NOMO-1 treated with dmso at 0.1 percent for 144 hours (cell line): ENCODE measurements around the gene MAPKBP1.

Experiments
- DNase-seq: peaks from one replicate; lab custom pipeline; 2025; ENCODE audit not compliant: unreplicated experiment; lab: John Stamatoyannopoulos, UW

Gene MAPKBP1

GRCh38 chr15:41804916-41805666, 30.8 kb downstream of the MAPKBP1 start:
- DNase-seq, result no peak

GRCh38 chr15:41805711-41806110, 31.4 kb downstream of the MAPKBP1 start:
- no peak for DNase-seq

- no peak for DNase-seq
Measured at GRCh38 chr15:41806291-41807181, 32.3 kb downstream of the MAPKBP1 start.

GRCh38 chr15:41809121-41809520, 34.8 kb downstream of the MAPKBP1 start:
- DNase-seq, result no peak

- no peak for DNase-seq
Measured at GRCh38 chr15:41809526-41810220, 35.4 kb downstream of the MAPKBP1 start.

- no peak for DNase-seq
Measured at GRCh38 chr15:41810651-41811431, 36.6 kb downstream of the MAPKBP1 start.

GRCh38 chr15:41811432-41812195, 37.3 kb downstream of the MAPKBP1 start:
- DNase-seq, result peak; percentile 50

GRCh38 chr15:41812820-41813375, 38.6 kb downstream of the MAPKBP1 start:
- no peak for DNase-seq

- no peak for DNase-seq
Measured at GRCh38 chr15:41813426-41813825, 39.1 kb downstream of the MAPKBP1 start.

- no peak for DNase-seq
Measured at GRCh38 chr15:41814534-41814933, 40.2 kb downstream of the MAPKBP1 start.

GRCh38 chr15:41816788-41817187, 42.5 kb downstream of the MAPKBP1 start:
- DNase-seq, result no peak

GRCh38 chr15:41817327-41817726, 43.0 kb downstream of the MAPKBP1 start:
- DNase-seq, result no peak

GRCh38 chr15:41817781-41818180, 43.5 kb downstream of the MAPKBP1 start:
- DNase-seq, result no peak

GRCh38 chr15:41819455-41820050, 45.3 kb downstream of the MAPKBP1 start:
- DNase-seq, result no peak

- no peak for DNase-seq
Measured at GRCh38 chr15:41820791-41821423, 46.6 kb downstream of the MAPKBP1 start.

GRCh38 chr15:41821831-41822230, 47.5 kb downstream of the MAPKBP1 start:
- DNase-seq, result no peak

GRCh38 chr15:41822471-41822870, 48.2 kb downstream of the MAPKBP1 start:
- DNase-seq, result no peak

- DNase-seq, result no peak
Measured at GRCh38 chr15:41822957-41823356, 48.7 kb downstream of the MAPKBP1 start.

- no peak for DNase-seq
Measured at GRCh38 chr15:41823502-41823901, 49.2 kb downstream of the MAPKBP1 start.
